SK-N-SH (cell line): ENCODE measurements around the gene NTMT1. TPM values are rescaled to one million over a fixed set of nuclear protein-coding genes. Genes with fewer than 3 reads are reported as not detected.

Source experiments
- CTCF ChIA-PET: fragments of 300-600, 350-600 bp; formaldehyde crosslinking; extraction: SDS; loops from one replicate; lab custom pipeline; 2021; lab: Yijun Ruan, JAX
- POLR2A ChIA-PET: fragments of 350-600 bp; sonication (Branson Sonifier 250); formaldehyde crosslinking; extraction: SDS; loops from one replicate; lab custom pipeline; 2020; ENCODE audit warnings: antibody characterized with exemption, inconsistent platforms; lab: Yijun Ruan, JAX
- DNase-seq: peaks from one replicate; pipeline ENCODE4 v3.0.0; 2012
- H2AFZ ChIP-seq: fragments of 200-600 bp; sonication (generic); 2 replicates; pipeline ENCODE4 v1.8.1; 2016; ENCODE audit warnings: antibody characterized with exemption, mild to moderate bottlenecking, low read depth
- H3F3A ChIP-seq: fragments of 200-600 bp; sonication (generic); replicated peaks from 2 replicates; pipeline ENCODE3; 2016; ENCODE audit warnings: antibody characterized with exemption, mild to moderate bottlenecking; ENCODE audit not compliant: insufficient read depth
- H3K27ac ChIP-seq, 2 experiments: fragments of 200-500 bp in 1 of 2; fragments of 200-600 bp in 1 of 2; sonication (Bioruptor generic) in 1 of 2; sonication (generic), shearing (Covaris generic) in 1 of 2; 2 replicates each; pipeline versions ENCODE4 v1.5.1 to v1.6.1; 2014 to 2016; ENCODE audit warnings: low read depth in 2 of 2, inconsistent platforms in 1 of 2, low read length in 1 of 2, mild to moderate bottlenecking in 1 of 2, mixed read lengths in 1 of 2
- H3K27me3 ChIP-seq: fragments of 200-600 bp; sonication (generic), shearing (Covaris generic); 2 replicates; pipeline ENCODE4 v1.6.1; 2016; ENCODE audit warnings: mixed run types; ENCODE audit not compliant: insufficient read depth
- H3K36me3 ChIP-seq, 2 experiments: fragments of 200-500 bp in 1 of 2; fragments of 200-600 bp in 1 of 2; sonication (Bioruptor generic) in 1 of 2; sonication (generic) in 1 of 2; replicated peaks in 1 of 2; 2 replicates each; pipeline versions ENCODE3 to v1.5.1; 2014 to 2016; ENCODE audit warnings: low read length in 1 of 2, mild to moderate bottlenecking in 1 of 2; ENCODE audit not compliant: insufficient read depth in 2 of 2, control insufficient read depth in 1 of 2
- H3K4me1 ChIP-seq, 2 experiments: fragments of 200-500 bp in 1 of 2; fragments of 200-600 bp in 1 of 2; sonication (Bioruptor generic) in 1 of 2; sonication (generic), shearing (Covaris generic) in 1 of 2; 2 replicates each; pipeline versions ENCODE4 v1.5.1 to v1.6.1; 2014 to 2016; ENCODE audit warnings: low read depth in 1 of 2, low read length in 1 of 2, mixed run types in 1 of 2; ENCODE audit not compliant: insufficient read depth in 2 of 2, control insufficient read depth in 1 of 2
- H3K4me2 ChIP-seq: fragments of 200-600 bp; sonication (generic), shearing (Covaris generic); 2 replicates; pipeline ENCODE4 v1.6.1; 2017; ENCODE audit warnings: mixed run types
- H3K4me3 ChIP-seq, 2 experiments: fragments of 200-500 bp in 1 of 2; fragments of 200-600 bp in 1 of 2; sonication (Bioruptor generic) in 1 of 2; sonication (generic), shearing (Covaris generic) in 1 of 2; 2 replicates each; pipeline versions ENCODE4 v1.5.1 to v1.8.1; 2014 to 2016; ENCODE audit warnings: low read depth in 2 of 2, inconsistent platforms in 1 of 2, low read length in 1 of 2, mild to moderate bottlenecking in 1 of 2, mixed read lengths in 1 of 2, moderate library complexity in 1 of 2
- H3K79me2 ChIP-seq: fragments of 200-600 bp; sonication (generic); 2 replicates; pipeline ENCODE4 v1.8.1; 2017; ENCODE audit warnings: mild to moderate bottlenecking; ENCODE audit not compliant: insufficient read depth
- H3K9ac ChIP-seq: fragments of 200-600 bp; sonication (generic); 2 replicates; pipeline ENCODE4 v1.6.1; 2017; ENCODE audit warnings: mixed run types
- H3K9me2 ChIP-seq: fragments of 200-600 bp; sonication (generic); 2 replicates; pipeline ENCODE4 v1.6.1; 2017; ENCODE audit warnings: mixed run types
- H3K9me3 ChIP-seq: fragments of 200-600 bp; sonication (generic); 2 replicates; pipeline ENCODE4 v1.6.1; 2017; ENCODE audit warnings: mixed run types, mild to moderate bottlenecking, moderate library complexity
- H4K20me1 ChIP-seq: fragments of 200-600 bp; sonication (generic); 2 replicates; pipeline ENCODE4 v1.6.1; 2017; ENCODE audit warnings: mild to moderate bottlenecking, mixed run types; ENCODE audit not compliant: insufficient read depth
- CHD2 ChIP-seq: fragments of 150-350 bp; IDR thresholded peaks from 2 replicates; pipeline ENCODE4 v1.6.1; 2018; ENCODE audit warnings: low read length; ENCODE audit not compliant: partially characterized antibody
- EZH2phosphoT487 ChIP-seq: fragments of 200-600 bp; sonication (generic); IDR thresholded peaks from 2 replicates; pipeline ENCODE4 v1.6.1; 2017; ENCODE audit warnings: low read depth, mixed run types, mild to moderate bottlenecking, antibody characterized with exemption, moderate library complexity, borderline replicate concordance
- FOSL2 ChIP-seq: IDR thresholded peaks from 2 replicates; pipeline ENCODE4 v1.4.0; 2012; ENCODE audit warnings: low read depth, mild to moderate bottlenecking, moderate library complexity, borderline replicate concordance
- FOXJ3 ChIP-seq: sonication (generic); formaldehyde crosslinking; IDR thresholded peaks from 2 replicates; pipeline ENCODE4 v1.5.1; 2020; ENCODE audit warnings: mild to moderate bottlenecking, missing genetic modification reagents
- JUND ChIP-seq: IDR thresholded peaks from 2 replicates; pipeline ENCODE4 v1.4.0; 2012
- MEF2A ChIP-seq: IDR thresholded peaks from 2 replicates; pipeline ENCODE4 v1.4.0; 2012; ENCODE audit warnings: low read depth, borderline replicate concordance
- NFIC ChIP-seq: IDR thresholded peaks from 2 replicates; pipeline ENCODE4 v1.4.0; 2012; ENCODE audit warnings: borderline replicate concordance
- NRF1 ChIP-seq: IDR thresholded peaks from 2 replicates; pipeline ENCODE4 v1.6.1; 2012; ENCODE audit warnings: low read depth, mild to moderate bottlenecking, low read length
- POLR2AphosphoS5 ChIP-seq: IDR thresholded peaks from 2 replicates; pipeline ENCODE4 v1.6.1; 2012; ENCODE audit warnings: low read depth, low read length
- RAD21 ChIP-seq: IDR thresholded peaks from 2 replicates; pipeline ENCODE4 v1.6.1; 2012; ENCODE audit warnings: mild to moderate bottlenecking, low read length
- REST ChIP-seq: IDR thresholded peaks from 2 replicates; pipeline ENCODE4 v1.6.1; 2012; ENCODE audit warnings: mild to moderate bottlenecking, low read depth, low read length, moderate library complexity
- RFX5 ChIP-seq: IDR thresholded peaks from 2 replicates; pipeline ENCODE4 v1.6.1; 2012; ENCODE audit warnings: mild to moderate bottlenecking, improper control_type of control experiment, low read length
- YY1 ChIP-seq: IDR thresholded peaks from 2 replicates; pipeline ENCODE4 v1.4.0; 2012; ENCODE audit warnings: low read depth, mild to moderate bottlenecking
- WGBS: methylation state at CpG from one replicate; pipeline ENCODE4 v1.1.6; 2017; ENCODE audit warnings: low lambda C conversion rate; 5-methylcytosine and 5-hydroxymethylcytosine counted together
- polyA plus RNA-seq, 3 experiments: library from polyadenylated mRNA; depleted of rRNA; stranded (reverse); fragments of >200 nt; gene quantifications; 2 replicates each; pipeline ENCODE4 v1.2.3, GENCODE V29; 2012
- TF ChIP-seq, protein P1 (sequence below): IDR thresholded peaks from 2 replicates; pipeline ENCODE4 v1.4.0; 2012; ENCODE audit warnings: low read depth, borderline replicate concordance
- TF ChIP-seq, protein P2 (sequence below): fragments of 150-350 bp; IDR thresholded peaks from 2 replicates; pipeline ENCODE4 v1.6.1; 2016; ENCODE audit warnings: mild to moderate bottlenecking, low read depth, low read length
- TF ChIP-seq, protein P3 (sequence below): fragments of 200-600 bp; sonication (generic); IDR thresholded peaks from 2 replicates; pipeline ENCODE4 v1.6.1; 2017; ENCODE audit warnings: antibody characterized with exemption, mild to moderate bottlenecking, moderate library complexity

Gene NTMT1
- polyA plus RNA-seq, 1 of the 3 experiments (the other 2 are of a cell fraction), result 78.3 TPM

- POLR2A ChIA-PET, result interaction anchor here (1.1 to 1.9 kb wide), 3 partner anchors 110 to 191 kb away, joined by 3 to 6 read pairs (median 4); no protein-coding TSS in a partner anchor
- H3K9me2 ChIP-seq, result no peaks in the 10 kb centered on the region
- H3K4me3 ChIP-seq, result no peak overlapping the region
- CTCF ChIA-PET, result interaction anchor here (0.9 to 15.6 kb wide), 7 partner anchors 18 to 475 kb away, joined by 3 to 235 read pairs (median 6); partner anchors contain the start of gene IER5L
- no peaks in the 10 kb centered on the region for H3K27me3 ChIP-seq
- H3K9ac ChIP-seq, result no peak overlapping the region
- H3K9me3 ChIP-seq, result no peaks in the 10 kb centered on the region
- H3K4me1 ChIP-seq, result peaks cover 4 to 29% of the 10 kb centered on the region in 2 experiments; a peak in 2 of 4 replicates
- no peak overlapping the region for H3K4me2 ChIP-seq
- no peaks in the 10 kb centered on the region for H4K20me1 ChIP-seq
- TF ChIP-seq, protein P1, sequence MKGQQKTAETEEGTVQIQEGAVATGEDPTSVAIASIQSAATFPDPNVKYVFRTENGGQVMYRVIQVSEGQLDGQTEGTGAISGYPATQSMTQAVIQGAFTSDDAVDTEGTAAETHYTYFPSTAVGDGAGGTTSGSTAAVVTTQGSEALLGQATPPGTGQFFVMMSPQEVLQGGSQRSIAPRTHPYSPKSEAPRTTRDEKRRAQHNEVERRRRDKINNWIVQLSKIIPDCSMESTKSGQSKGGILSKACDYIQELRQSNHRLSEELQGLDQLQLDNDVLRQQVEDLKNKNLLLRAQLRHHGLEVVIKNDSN, result no peak
- TF ChIP-seq RAD21, result no peak
- no peak for TF ChIP-seq FOXJ3
- TF ChIP-seq JUND, result no peak
- TF ChIP-seq, protein P2, sequence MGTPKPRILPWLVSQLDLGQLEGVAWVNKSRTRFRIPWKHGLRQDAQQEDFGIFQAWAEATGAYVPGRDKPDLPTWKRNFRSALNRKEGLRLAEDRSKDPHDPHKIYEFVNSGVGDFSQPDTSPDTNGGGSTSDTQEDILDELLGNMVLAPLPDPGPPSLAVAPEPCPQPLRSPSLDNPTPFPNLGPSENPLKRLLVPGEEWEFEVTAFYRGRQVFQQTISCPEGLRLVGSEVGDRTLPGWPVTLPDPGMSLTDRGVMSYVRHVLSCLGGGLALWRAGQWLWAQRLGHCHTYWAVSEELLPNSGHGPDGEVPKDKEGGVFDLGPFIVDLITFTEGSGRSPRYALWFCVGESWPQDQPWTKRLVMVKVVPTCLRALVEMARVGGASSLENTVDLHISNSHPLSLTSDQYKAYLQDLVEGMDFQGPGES, result no peak
- no peak for TF ChIP-seq NFIC
- no peak for TF ChIP-seq FOSL2
- peak; percentile 5 for TF ChIP-seq CHD2
- TF ChIP-seq, all 33 proteins: peak for 1
- H3K36me3 ChIP-seq, result no peaks in the 10 kb centered on the region
- DNase-seq, result no peak
- H3K79me2 ChIP-seq, result no peaks in the 10 kb centered on the region
- H3K27ac ChIP-seq, result peak overlapping the region in 1 of 2 experiments; percentile 24; a peak in 1 of 4 replicates
- 81% methylated on average over 6 of the region's 6 CpGs for WGBS
- peaks cover 6% of the 10 kb centered on the region for H3F3A ChIP-seq
- peak overlapping the region; percentile 57; the same call in 1 of the 2 replicates for H2AFZ ChIP-seq
Measured at GRCh38 chr9:129607027-129607387, 19.0 kb upstream of the NTMT1 start.

- no peaks in the 10 kb centered on the region for H3K9me2 ChIP-seq
- H3K4me3 ChIP-seq, result no peak overlapping the region
- H3F3A ChIP-seq, result peaks cover 6% of the 10 kb centered on the region
- H3K79me2 ChIP-seq, result no peaks in the 10 kb centered on the region
- no peak overlapping the region for H2AFZ ChIP-seq
- CTCF ChIA-PET, result interaction anchor here (0.6 to 15.6 kb wide), 11 partner anchors 12 to 478 kb away, joined by 3 to 235 read pairs (median 4); partner anchors contain the start of gene IER5L
- H3K36me3 ChIP-seq, result no peaks in the 10 kb centered on the region
- H3K9me3 ChIP-seq, result no peaks in the 10 kb centered on the region
- no peak overlapping the region for H3K9ac ChIP-seq
- no peak for DNase-seq
- H3K4me1 ChIP-seq, result peaks cover 4 to 25% of the 10 kb centered on the region in 2 experiments; a peak in 2 of 4 replicates
- H3K27ac ChIP-seq, result no peak overlapping the region
- no peak overlapping the region for H3K4me2 ChIP-seq
- H4K20me1 ChIP-seq, result no peaks in the 10 kb centered on the region
- POLR2A ChIA-PET, result interaction anchor here (1.1 to 2.1 kb wide), 5 partner anchors 31 to 434 kb away, joined by 3 to 10 read pairs (median 4); partner anchors contain the start of gene IER5L
- no peaks in the 10 kb centered on the region for H3K27me3 ChIP-seq
- WGBS, result 84% methylated on average over 22 of the region's 27 CpGs
- TF ChIP-seq REST (no peak), MEF2A (no peak), FOXJ3 (no peak), YY1 (no peak), EZH2phosphoT487 (no peak), JUND (no peak), POLR2AphosphoS5 (no peak), NRF1 (no peak), RFX5 (no peak)
- TF ChIP-seq, protein P3, sequence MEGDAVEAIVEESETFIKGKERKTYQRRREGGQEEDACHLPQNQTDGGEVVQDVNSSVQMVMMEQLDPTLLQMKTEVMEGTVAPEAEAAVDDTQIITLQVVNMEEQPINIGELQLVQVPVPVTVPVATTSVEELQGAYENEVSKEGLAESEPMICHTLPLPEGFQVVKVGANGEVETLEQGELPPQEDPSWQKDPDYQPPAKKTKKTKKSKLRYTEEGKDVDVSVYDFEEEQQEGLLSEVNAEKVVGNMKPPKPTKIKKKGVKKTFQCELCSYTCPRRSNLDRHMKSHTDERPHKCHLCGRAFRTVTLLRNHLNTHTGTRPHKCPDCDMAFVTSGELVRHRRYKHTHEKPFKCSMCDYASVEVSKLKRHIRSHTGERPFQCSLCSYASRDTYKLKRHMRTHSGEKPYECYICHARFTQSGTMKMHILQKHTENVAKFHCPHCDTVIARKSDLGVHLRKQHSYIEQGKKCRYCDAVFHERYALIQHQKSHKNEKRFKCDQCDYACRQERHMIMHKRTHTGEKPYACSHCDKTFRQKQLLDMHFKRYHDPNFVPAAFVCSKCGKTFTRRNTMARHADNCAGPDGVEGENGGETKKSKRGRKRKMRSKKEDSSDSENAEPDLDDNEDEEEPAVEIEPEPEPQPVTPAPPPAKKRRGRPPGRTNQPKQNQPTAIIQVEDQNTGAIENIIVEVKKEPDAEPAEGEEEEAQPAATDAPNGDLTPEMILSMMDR, result no peak
Measured at GRCh38 chr9:129608561-129609481, 17.1 kb upstream of the NTMT1 start.
